HG02610 (cell line): Measurements from ENCODE around the gene APBA2.

ENCODE experiments used
- ATAC-seq: cut with Tn5 transposase; IDR thresholded peaks from one replicate; pipeline ENCODE4 v1.9.1; 2021; ENCODE audit warnings: mild to moderate bottlenecking, moderate library complexity; ENCODE audit not compliant: unreplicated experiment

APBA2 gene

DNA sequence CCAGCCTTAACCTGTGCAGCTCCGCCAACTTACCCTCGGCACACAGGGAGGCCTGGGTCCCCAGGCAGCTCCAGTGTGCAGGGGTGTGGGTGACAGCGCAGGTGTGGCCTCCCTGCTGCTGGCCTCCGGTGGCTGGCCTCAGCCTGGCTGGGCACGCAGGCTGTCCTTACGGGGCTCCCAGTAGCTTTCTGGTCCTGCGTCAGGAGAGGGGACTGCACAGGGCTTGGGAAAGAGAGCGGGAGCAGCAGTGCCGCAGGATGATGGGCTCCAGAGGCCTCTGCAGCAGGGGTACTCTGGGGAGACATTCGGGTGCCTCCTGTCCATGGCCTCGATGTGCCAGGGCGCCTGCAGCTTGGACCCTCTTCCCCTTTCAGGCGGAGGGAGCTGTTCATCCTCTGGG is 9.4 kb downstream of the APBA2 start:
- no peak for ATAC-seq

GRCh38 chr15:28895566-28895965 is 9.8 kb downstream of the APBA2 start:
- ATAC-seq = no peak

DNA sequence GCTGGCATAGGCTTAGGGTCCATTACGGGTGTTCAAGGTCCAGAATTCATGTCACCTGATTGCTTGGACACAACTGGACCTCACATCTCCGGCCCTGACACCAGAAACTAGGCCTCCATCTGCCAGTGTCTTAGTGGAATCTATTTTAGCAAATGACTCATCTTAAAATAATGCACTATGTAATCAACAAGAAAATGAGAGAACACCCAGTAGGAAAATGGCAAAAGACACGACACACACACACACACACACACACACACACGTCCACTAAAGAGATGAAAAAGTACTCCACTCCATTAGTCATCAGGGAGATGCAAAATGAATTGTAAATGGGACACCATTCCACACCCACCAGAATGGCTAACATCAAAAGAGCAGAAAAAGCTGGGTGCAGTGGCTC is 11.2 kb downstream of the APBA2 start:
- no peak for ATAC-seq

- ATAC-seq = no peak
These were observed 12.2 kb downstream of the APBA2 start for GRCh38 chr15:28897861-28898585.

GRCh38 chr15:28899061-28899738 is 13.4 kb downstream of the APBA2 start:
- no peak for ATAC-seq

- no peak for ATAC-seq
These were observed 14.5 kb downstream of the APBA2 start for GRCh38 chr15:28900041-28900891.

GRCh38 chr15:28900892-28901586 is 15.3 kb downstream of the APBA2 start:
- no peak for ATAC-seq

DNA sequence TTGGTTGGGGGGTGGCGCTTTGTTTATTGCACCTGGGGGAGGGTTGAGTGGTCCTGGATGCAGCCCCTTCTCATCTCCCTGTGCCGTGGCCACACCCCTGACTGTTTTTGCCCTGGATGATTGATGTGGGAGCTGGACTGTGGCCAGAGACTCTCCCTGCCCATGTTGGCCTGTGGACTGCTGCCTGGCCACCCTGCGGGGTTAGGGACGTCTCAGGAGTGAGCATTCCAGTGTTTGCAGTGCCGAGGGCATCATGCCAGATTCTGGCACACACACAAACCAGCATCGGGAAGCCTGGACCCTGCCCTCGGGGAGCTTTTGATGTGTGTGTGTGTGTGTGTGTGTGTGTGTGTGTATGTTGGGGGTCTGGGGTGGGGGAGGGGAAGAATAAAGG is 15.8 kb downstream of the APBA2 start:
- ATAC-seq = no peak

- no peak for ATAC-seq
These were observed 16.4 kb downstream of the APBA2 start for GRCh38 chr15:28901987-28902745.

DNA sequence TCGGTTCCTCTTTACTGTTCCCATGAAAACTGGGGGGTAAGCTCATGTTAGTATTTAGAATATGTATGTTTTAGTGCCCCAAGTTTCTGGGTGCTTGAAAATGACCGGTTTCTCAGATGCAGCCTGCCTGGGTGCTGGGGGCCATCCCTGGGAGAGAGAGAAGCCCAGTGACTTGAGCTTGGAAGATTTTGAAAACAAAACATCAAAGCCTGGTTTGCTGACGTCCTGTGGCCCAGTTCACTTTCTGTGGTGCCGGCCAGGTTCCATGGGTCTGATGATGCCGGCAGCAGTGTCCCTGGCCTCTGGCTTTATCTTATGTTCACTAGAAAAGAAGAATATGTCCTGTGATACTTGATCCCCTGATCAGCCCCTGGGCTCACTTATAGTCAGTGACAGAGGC is 17.1 kb downstream of the APBA2 start:
- no peak for ATAC-seq

- no peak for ATAC-seq
These were observed 17.8 kb downstream of the APBA2 start for GRCh38 chr15:28903555-28903954.

DNA sequence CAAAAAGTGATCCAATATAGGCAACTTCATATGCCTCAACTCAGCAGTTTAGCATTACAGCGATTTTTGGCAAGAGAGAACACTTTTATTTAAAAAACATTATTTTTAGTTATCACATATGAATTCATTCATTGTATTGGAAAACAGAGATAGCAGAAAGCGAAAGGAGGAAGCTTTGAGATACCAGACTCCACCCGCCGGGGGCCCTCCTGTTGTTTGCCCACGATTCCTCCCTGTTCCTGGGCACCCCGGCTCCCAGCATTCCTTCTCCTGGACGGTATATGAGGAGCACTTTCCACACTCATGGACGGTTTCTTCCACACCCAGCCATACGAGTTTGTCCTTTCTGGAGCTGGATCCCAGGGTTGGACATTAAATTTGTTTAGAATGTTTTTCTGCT is 18.2 kb downstream of the APBA2 start:
- ATAC-seq = no peak

DNA sequence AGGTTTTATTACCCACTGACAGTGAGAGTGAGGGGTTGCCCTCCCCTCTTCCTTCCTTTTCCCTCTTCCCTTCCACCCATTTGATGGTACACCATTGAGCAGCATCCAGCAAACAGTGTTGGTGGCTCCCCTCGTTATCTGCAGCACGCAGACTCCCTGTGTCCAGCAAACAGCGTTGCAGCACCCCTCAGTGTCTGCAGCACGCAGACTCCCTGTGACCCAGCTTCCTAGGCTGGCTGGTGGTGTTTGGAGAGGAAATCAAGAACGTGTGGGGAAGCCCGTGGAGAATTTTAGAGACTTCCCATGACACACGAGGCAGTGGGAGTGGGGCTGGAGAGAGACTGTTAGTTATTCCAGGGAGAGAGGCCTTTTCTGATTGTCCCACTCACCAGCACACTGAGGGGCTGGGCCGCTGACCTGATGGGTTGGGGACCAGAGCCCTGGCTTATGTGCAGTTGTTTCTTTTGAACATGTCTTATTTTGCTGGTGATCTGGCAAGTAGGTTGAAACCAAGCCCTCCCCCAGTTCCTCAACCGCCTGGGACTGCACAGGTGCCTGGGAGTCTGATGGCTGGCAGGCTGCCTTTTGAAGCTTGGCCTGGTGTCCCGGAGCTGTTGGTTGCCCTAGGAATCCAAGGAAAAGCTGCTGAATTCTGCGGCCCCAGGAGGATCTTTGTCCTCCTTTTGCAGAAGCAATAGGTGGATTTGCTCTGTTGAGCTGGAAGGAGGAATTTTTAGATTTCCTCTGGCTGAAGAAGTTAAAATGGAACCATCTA is 19.0 kb downstream of the APBA2 start:
- no peak for ATAC-seq

DNA sequence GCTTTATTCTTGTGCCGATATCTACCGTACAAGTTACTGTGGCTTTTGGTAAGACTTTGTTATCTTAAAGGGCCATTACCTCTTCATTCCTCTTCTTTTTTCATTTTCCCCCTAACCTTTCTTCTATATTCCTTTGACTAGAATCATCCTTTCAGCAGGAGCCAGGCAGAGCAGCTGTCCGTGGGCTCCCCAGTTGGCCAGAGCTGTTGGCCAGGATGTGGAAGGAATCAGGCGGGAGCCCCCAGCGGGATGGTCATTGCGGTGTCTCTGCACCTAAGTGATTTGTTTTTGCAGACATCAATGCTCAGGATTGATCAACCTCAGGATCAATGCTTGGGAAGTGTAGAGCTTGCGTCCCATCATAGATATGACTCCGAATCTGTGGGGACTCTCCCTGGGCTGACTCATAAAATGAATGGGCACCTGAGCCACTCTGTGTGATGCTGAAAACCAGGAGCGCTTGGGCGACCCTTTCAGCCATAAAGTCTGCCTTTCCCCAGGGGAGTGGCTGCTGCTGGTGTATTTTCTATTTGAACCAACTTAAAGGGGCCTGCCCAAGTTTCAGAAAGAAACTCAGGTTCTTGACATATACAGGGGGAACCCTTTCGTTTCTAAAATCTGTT is 21.7 kb downstream of the APBA2 start:
- no peak for ATAC-seq

GRCh38 chr15:28909958-28910500 is 24.3 kb downstream of the APBA2 start:
- no peak for ATAC-seq

DNA sequence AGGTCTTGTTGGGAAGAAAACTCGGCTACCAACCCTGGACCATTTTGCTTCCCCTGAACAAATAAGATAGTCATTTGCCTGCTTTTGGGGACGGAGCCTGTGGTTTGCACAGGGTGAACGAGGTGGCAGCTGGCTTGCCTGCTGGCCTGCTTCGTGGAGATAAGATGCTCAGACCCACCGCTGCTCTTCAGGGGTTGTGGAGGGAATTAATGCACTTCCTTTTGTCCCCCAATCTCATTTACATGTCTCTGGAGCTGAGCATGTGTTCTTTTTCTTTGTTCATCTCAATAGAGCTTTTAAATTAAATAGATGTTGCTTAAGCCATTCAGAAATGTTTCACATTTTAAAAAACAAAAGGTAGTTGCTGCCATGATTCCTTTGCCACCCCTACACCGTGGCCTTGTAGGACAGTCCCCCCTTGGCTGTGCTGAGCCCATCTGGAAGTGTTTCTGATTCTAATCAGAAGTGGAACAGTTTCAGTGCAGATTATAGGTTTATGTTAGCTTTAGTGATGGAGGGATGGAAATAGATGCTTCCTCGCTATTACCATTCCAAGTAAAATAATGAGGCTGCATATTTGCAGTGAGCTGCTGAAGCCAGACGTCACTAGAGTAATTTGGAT is 25.6 kb downstream of the APBA2 start:
- ATAC-seq = no peak

DNA sequence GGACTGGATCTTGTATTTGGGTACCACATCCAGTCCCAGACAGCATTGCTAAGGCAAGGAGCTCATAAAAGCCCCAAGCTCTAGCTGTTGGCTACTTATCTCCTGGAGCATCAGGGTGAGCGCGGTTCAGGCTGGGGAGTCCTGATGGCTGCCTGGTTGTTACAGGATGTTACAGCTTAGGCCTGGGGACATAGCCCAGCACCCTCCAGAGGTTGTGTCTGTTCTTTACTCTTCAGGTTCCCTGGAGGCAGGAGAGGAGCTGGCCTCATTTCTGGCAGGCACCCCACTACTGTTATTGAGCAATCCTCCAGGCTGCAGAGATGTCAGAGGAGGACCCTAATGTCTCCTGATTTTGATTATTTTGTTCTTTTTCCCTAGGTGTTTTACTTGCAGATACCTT is 26.6 kb downstream of the APBA2 start:
- ATAC-seq = no peak

- ATAC-seq = no peak
These were observed 27.5 kb downstream of the APBA2 start for GRCh38 chr15:28913171-28913765.
